CD1c-positive myeloid dendritic cell (primary cell): ENCODE results near the gene ZP1.

Experiments
- DNase-seq: peaks from one replicate; pipeline ENCODE4 v3.0.0-alpha.2; 2016; ENCODE audit errors: extremely low spot score

Gene ZP1

GRCh38 chr11:60875366-60876167, 8.2 kb downstream of the ZP1 start:
- no peak for DNase-seq

- no peak for DNase-seq
These were observed 8.8 kb downstream of the ZP1 start for GRCh38 chr11:60876168-60876485.

GRCh38 chr11:60878245-60879101, 11.1 kb downstream of the ZP1 start:
- DNase-seq = no peak

- no peak for DNase-seq
These were observed 11.8 kb downstream of the ZP1 start for GRCh38 chr11:60879104-60879503.

DNA sequence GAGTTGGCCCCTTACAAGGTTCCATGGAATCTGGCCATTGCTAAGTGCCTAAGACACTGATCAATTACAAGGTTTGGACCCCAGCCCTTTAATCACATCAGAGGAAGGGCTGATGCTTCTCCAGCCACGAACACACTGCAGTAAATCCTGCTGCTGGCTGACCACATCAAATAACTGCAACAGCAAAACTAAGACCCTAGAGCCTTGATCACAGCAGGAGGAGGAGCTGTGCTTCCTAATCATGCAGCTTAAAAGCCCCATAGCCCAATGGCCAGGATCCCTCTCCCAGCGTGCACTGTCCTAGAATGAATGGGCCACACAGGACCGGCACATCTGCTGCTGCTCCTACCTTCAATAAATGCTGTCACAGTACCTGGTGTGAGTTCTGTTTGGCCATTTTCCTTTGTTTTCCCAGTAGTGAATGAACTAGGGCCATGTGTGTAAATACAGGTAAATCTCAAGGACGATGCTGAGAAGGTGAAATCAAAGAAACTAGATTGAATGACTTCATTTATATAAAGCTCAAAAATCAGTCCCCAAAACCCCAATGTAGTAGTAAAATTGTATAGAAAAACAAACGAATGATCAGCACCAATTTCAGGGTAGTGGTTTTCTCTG, 12.7 kb downstream of the ZP1 start:
- DNase-seq = no peak

DNA sequence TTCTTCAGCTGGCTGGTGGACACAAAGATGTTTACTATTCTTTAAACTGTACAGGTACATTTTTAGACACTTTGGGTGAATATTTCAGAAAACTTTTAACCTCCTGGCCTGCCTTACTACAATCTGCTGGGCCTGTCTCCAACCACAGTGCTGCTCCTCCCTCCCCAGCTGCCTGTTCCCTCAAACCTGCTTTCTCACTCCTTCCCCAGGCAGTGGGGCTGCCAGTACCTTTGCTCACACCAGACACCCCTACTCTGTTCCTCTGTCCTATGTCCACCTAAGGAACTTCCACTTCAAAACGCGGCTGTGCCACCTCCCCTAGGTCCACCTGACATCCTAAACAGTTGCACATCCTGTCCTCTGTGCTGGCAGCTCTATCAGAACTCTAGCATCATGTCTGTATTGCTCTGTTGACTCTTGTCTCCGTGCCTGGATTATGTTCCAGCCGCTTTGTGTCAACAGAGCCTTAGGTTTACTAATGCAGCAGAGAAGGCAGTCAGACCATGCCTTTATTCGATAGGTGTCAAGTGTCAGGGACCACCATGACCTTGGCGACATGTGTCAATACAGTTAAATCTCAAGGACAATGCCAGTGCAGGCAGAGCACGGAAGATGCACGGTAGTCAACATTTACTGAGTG, 13.4 kb downstream of the ZP1 start:
- DNase-seq = no peak

DNA sequence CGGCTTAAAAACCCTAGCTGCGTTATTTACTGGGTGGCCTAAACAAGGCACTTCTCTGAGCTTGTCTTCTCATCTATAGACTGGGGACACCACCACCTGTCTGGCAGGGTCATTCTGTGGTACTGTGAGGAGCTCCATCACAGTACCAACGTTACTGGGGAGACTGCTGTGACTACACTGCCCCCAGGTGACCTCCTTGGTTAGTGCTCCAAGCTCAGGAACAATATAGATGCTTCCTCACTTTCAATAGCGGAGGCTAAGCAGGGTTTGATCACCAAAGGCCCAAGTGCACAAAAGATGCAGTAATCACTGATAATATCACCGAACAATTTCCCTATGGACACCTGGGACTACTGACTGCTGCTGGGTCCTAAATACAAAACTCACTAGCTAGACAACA, 20.2 kb downstream of the ZP1 start:
- peak; percentile 47 for DNase-seq

DNA sequence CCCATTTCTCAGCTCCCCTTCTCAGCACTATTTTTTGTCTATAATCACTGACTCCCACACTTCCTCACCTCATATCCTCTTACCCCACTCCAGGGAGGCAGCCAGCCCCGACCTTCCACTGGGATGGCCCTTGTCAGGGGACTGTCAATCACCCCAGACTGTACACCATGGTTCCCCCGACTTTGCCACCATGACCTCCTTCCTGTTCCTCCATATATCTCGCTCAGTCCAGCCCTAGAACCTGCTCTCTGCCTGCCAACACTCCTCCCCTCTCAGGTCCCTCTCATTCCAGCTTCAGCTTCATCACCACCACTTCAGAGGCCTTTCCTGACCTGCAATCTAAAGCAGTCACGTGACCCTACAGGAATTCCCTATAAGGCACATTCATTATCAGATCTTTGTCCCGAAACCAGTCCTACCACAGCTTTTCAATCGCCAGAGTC, 22.5 kb downstream of the ZP1 start:
- DNase-seq = no peak

GRCh38 chr11:60890696-60891095, 23.4 kb downstream of the ZP1 start:
- DNase-seq = no peak

- DNase-seq = no peak
These were observed 23.9 kb downstream of the ZP1 start for GRCh38 chr11:60891103-60891741.

DNA sequence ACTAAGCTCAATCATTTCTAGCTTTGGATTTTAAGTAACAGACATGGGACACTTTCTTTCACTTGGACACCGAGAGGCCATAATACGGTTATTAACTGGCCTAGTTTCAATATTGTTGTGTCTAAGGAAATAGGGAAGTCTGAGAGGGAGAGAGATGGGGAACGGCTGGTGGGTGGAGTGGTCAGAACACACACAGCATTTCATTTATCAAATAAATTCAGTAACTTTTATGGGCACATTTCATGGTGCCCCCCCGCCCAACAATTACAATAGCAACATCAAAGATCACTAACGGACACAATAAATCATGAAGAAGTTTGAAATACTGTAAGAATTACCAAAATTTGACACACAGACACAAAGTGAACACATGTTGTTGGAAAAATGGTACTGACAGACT, 28.3 kb downstream of the ZP1 start:
- peak; percentile 49 for DNase-seq

GRCh38 chr11:60897496-60897895, 30.2 kb downstream of the ZP1 start:
- no peak for DNase-seq

GRCh38 chr11:60899046-60899936, 31.9 kb downstream of the ZP1 start:
- DNase-seq = peak; percentile 76

DNA sequence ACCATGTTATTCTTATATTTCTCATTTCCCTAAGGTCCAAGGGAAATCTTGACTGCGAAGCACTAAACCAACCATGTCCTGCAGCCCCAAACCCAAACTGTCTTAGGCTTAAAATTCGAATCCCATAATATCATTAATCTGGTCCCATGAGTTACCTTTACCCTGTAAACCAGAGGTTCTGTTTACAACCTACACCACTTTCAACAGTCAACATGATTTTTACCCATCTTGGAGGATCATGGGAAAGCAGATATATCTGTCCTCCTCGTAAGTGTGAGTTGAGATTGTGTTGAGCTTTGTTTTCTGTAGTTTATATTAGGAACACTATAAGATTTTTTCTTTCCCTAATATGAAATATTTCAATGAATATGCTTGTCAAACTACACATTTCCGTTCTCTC, 32.6 kb downstream of the ZP1 start:
- no peak for DNase-seq

DNA sequence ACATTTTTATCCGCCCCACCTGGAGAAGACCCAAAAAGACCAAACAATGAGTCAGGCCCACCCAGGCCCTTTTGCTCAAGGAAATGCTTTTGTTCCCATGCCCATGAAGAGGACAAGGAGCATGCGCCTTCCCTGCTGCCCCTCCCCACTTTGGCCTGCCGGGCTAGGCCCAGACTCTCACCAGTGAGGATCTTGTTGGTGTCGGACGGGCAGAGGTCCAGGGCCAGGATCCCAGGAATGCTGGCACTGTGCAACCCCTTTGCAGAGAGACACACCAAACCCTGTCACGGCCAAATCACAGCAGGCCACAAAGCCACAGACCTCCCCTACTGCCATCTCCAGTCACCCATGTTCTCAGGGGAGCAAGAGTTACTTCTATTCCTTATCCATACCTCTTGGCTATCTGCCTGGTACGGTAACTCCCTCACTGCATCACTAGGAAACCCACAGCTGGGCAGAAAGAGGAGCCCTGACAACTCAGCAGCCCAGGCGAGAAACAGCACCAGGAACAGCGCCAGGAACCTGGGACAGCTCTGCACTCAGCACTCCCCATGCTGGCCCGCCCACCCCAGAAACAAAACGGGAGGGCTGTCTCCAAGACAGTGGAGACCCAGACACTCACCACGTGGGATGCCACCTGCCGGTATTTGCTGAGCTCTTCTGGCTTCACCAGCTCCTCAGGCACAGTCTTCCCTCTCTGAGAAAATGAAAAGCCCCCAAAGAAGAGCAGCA, 33.5 kb downstream of the ZP1 start:
- DNase-seq = no peak

GRCh38 chr11:60902625-60903024, 35.3 kb downstream of the ZP1 start:
- no peak for DNase-seq

DNA sequence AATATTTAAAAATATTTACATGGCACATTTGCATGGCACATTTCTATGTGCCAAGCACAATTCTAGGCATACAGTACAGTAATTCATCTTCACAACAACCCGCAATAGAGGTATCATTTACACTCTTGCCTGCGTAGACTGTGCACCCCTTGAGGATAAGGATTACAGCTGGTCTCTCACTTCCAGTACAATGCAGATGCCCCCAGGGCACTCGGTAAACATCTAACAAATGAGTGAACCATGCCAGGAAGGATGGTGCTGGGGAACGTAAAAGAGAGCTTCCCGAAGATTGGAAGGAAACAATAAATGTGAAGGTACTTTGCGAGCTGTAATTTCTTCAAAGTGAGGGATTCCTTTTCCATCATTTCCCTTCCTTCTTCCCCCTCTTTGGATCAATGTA, 37.7 kb downstream of the ZP1 start:
- no peak for DNase-seq

DNA sequence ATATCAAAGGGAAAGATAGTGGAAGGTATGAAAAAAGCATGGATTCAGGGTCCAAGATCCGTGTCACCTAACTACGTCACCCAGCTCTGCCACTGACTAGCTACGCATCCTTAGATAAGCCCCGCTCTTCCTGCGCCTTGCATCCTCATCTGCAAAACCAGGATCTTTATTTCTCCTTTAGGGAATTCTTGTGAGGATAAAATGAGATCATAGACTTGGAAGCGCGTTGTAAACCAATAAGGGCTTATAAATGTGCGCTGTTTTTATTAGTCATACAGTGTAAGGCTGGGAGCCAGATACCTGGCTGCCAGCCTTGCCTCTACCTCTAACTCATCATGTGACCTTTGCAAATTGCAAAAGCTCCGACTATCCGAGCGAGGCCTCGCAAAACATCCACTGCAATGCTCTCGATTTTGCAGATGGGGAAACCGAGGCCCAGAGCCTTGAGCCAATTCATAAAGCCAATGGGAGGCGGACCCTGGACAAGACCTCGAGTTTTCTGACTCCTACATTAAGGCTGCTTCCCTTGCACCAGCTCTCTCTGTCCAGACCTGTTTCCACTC, 38.3 kb downstream of the ZP1 start:
- DNase-seq = no peak

- peak; percentile 100 for DNase-seq
These were observed 39.0 kb downstream of the ZP1 start, which contains the start of gene PRPF19 for GRCh38 chr11:60906132-60906972. Gene PRPF19 (minus strand): TSS chr11:60906585. CDS start chr11:60906382, 203 bp downstream.
